Measurements from ENCODE around the gene ITGA3. TPM values are rescaled to one million over a fixed set of nuclear protein-coding genes. Genes with fewer than 3 reads are reported as not detected.
"Not testable (repeated sequence)": the region's sequence is repeated elsewhere in the genome, so short reads cannot be mapped to it uniquely, and the experiment has no call there.

The ITGA3 gene
- total and polyA plus RNA-seq, 8 donors, result 16.8 to 61.2 (median 26.2) TPM

GRCh38 chr17:50060951-50061712, 5.2 kb downstream of the ITGA3 start:
- H3K4me3 ChIP-seq, result no peak overlapping the region
- ATAC-seq, result peak in 1 of 4 donors; percentile 0
- intact Hi-C loops (cut with DNase I), result no loop called here
- H3K27me3 ChIP-seq, result no peaks in the 10 kb centered on the region
- H3K27ac ChIP-seq, result peak overlapping the region in 1 of 4 donors; percentile 16
- WGBS, 2 donors, result 86 to 88% methylated on average over 9 of the region's 9 CpGs
- FAIRE-seq, result no peak
- no peaks in the 10 kb centered on the region for H3K9me3 ChIP-seq
- DNase-seq, result peak in 1 of 6 donors; percentile 69
- no peak for TF ChIP-seq CTCF (IDR thresholded peaks at IDR 0.05)
- peaks cover 17 to 40% (median 17%) of the 10 kb centered on the region in 3 donors for H3K4me1 ChIP-seq
- no peaks in the 10 kb centered on the region for H3K36me3 ChIP-seq

- H3K9me3 ChIP-seq; intact Hi-C loops (cut with DNase I); ATAC-seq; H3K4me3 ChIP-seq; FAIRE-seq; H3K27me3 ChIP-seq; DNase-seq; H3K36me3 ChIP-seq: not testable (repeated sequence)
- WGBS, 2 donors, result 95 to 97% methylated on average over 10 of the region's 10 CpGs
- peak overlapping the region in 1 of 4 donors; percentile 16 for H3K27ac ChIP-seq
- H3K4me1 ChIP-seq, result peaks cover 17 to 40% (median 17%) of the 10 kb centered on the region in 3 donors
These were observed 5.8 kb downstream of the ITGA3 start for GRCh38 chr17:50061713-50062045.

- no peaks in the 10 kb centered on the region for H3K27me3 ChIP-seq
- DNase-seq (peak in 4 of 6 donors; percentile 23 to 68 (median 46)), FAIRE-seq (no peak), ATAC-seq (peak; percentile 25 to 61 (median 54))
- no peak for TF ChIP-seq CTCF (IDR thresholded peaks at IDR 0.05)
- H3K4me1 ChIP-seq, result peaks cover 8 to 36% (median 17%) of the 10 kb centered on the region in 3 donors
- H3K4me3 ChIP-seq, result no peak overlapping the region
- no peaks in the 10 kb centered on the region for H3K36me3 ChIP-seq
- H3K27ac ChIP-seq, result peak overlapping the region in 3 of 4 donors; percentile 5 to 54 (median 41)
- no peaks in the 10 kb centered on the region for H3K9me3 ChIP-seq
- intact Hi-C loops (cut with DNase I), result no loop called here
- WGBS, 2 donors, result 68 to 76% methylated on average over 10 of the region's 10 CpGs
These were observed 6.7 kb downstream of the ITGA3 start for GRCh38 chr17:50062293-50063243.

- Histone ChIP-seq H3K36me3 (no peaks in the 10 kb centered on the region), H3K4me1 (peaks cover 7 to 26% (median 9%) of the 10 kb centered on the region in 3 donors), H3K4me3 (no peak overlapping the region), H3K27ac (no peak overlapping the region), H3K9me3 (no peaks in the 10 kb centered on the region), H3K27me3 (no peaks in the 10 kb centered on the region)
- intact Hi-C loops (cut with DNase I), result no loop called here
- FAIRE-seq, result no peak
- 95% methylated on average over 8 of the region's 8 CpGs for WGBS, 2 donors
- DNase-seq, result no peak
- no peak for ATAC-seq
- TF ChIP-seq CTCF (IDR thresholded peaks at IDR 0.05), result no peak
These were observed 7.8 kb downstream of the ITGA3 start for GRCh38 chr17:50063561-50064252.

Data from pancreas (tissue), 10 donors.